Duodenal mucosa (tissue), 2 donors: ENCODE results near the gene KRTAP5-3.
"Not testable (repeated sequence)": the region's sequence is repeated elsewhere in the genome, so short reads cannot be mapped to it uniquely, and the experiment has no call there.

ENCODE experiments used
- H3K27ac ChIP-seq: one replicate; pipeline ENCODE4 v1.7.0; 2013; ENCODE audit warnings: low read depth, low read length
- H3K27me3 ChIP-seq, 2 donors: one replicate each; pipeline ENCODE4 v1.7.0; 2013; ENCODE audit warnings: low read length in 2 of 2, control low read depth in 1 of 2; ENCODE audit not compliant: insufficient read depth in 2 of 2, control insufficient read depth in 1 of 2
- H3K36me3 ChIP-seq, 2 donors: one replicate each; pipeline ENCODE4 v1.7.0; 2013; ENCODE audit warnings: low read length in 2 of 2, control low read depth in 1 of 2; ENCODE audit not compliant: insufficient read depth in 2 of 2, control insufficient read depth in 1 of 2
- H3K4me1 ChIP-seq, 2 donors: one replicate each; pipeline ENCODE4 v1.7.0; 2013; ENCODE audit warnings: low read length in 2 of 2, control low read depth in 1 of 2; ENCODE audit not compliant: insufficient read depth in 2 of 2, control insufficient read depth in 1 of 2
- H3K4me3 ChIP-seq, 2 donors: one replicate each; pipeline ENCODE4 v1.7.0; 2013; ENCODE audit warnings: low read length in 2 of 2, low read depth in 1 of 2
- H3K9ac ChIP-seq, 2 donors: one replicate each; pipeline ENCODE4 v1.7.0; 2013; ENCODE audit warnings: low read length in 2 of 2, low read depth in 1 of 2
- H3K9me3 ChIP-seq, 2 donors: one replicate each; pipeline ENCODE4 v1.7.0; 2013; ENCODE audit warnings: low read length in 2 of 2, control low read depth in 1 of 2; ENCODE audit not compliant: control insufficient read depth in 1 of 2

The KRTAP5-3 gene

GRCh38 chr11:1651411-1651980, 43.2 kb upstream of the KRTAP5-3 start:
- H3K4me1 ChIP-seq: no peaks in the 10 kb centered on the region
- no peak overlapping the region for H3K9ac ChIP-seq
- no peak overlapping the region for H3K4me3 ChIP-seq
- H3K9me3 ChIP-seq: no peaks in the 10 kb centered on the region
- H3K27ac ChIP-seq: no peak overlapping the region
- no peaks in the 10 kb centered on the region for H3K36me3 ChIP-seq
- peaks cover 10 to 12% of the 10 kb centered on the region in 2 donors for H3K27me3 ChIP-seq

- no peaks in the 10 kb centered on the region for H3K9me3 ChIP-seq
- H3K27me3 ChIP-seq: peaks cover 4 to 12% of the 10 kb centered on the region in 2 donors
- H3K36me3 ChIP-seq: no peaks in the 10 kb centered on the region
- H3K9ac ChIP-seq: no peak overlapping the region
- H3K27ac ChIP-seq: no peak overlapping the region
- no peak overlapping the region for H3K4me3 ChIP-seq
- H3K4me1 ChIP-seq: no peaks in the 10 kb centered on the region
These were observed 42.6 kb upstream of the KRTAP5-3 start for GRCh38 chr11:1650918-1651262.

- Histone ChIP-seq H3K27me3 (peaks cover 4 to 12% of the 10 kb centered on the region in 2 donors), H3K9me3 (no peaks in the 10 kb centered on the region), H3K4me1 (no peaks in the 10 kb centered on the region), H3K4me3 (no peak overlapping the region), H3K9ac (no peak overlapping the region), H3K36me3 (no peaks in the 10 kb centered on the region), H3K27ac (no peak overlapping the region)
These were observed 42.0 kb upstream of the KRTAP5-3 start for GRCh38 chr11:1650034-1650917.

GRCh38 chr11:1648653-1649420, 40.6 kb upstream of the KRTAP5-3 start:
- Histone ChIP-seq H3K36me3 (no peaks in the 10 kb centered on the region), H3K4me1 (no peaks in the 10 kb centered on the region), H3K27me3 (peaks cover 4 to 6% of the 10 kb centered on the region in 2 donors), H3K4me3 (no peak overlapping the region), H3K27ac (no peak overlapping the region), H3K9ac (no peak overlapping the region), H3K9me3 (no peaks in the 10 kb centered on the region)

- Histone ChIP-seq H3K9me3 (no peaks in the 10 kb centered on the region), H3K36me3 (no peaks in the 10 kb centered on the region), H3K4me3 (no peak overlapping the region), H3K9ac (no peak overlapping the region), H3K4me1 (no peaks in the 10 kb centered on the region), H3K27ac (no peak overlapping the region), H3K27me3 (peaks cover 2% of the 10 kb centered on the region in 2 donors)
These were observed 39.8 kb upstream of the KRTAP5-3 start for GRCh38 chr11:1647901-1648652.

- H3K9ac ChIP-seq, H3K4me3 ChIP-seq, H3K27ac ChIP-seq, H3K27me3 ChIP-seq, H3K4me1 ChIP-seq, H3K9me3 ChIP-seq, H3K36me3 ChIP-seq: not testable (repeated sequence)
These were observed 38.3 kb upstream of the KRTAP5-3 start for GRCh38 chr11:1646540-1646939.

GRCh38 chr11:1645357-1645821, 37.1 kb upstream of the KRTAP5-3 start:
- Histone ChIP-seq H3K27ac (no peak overlapping the region), H3K36me3 (no peaks in the 10 kb centered on the region), H3K4me1 (no peaks in the 10 kb centered on the region), H3K9ac (no peak overlapping the region), H3K4me3 (no peak overlapping the region), H3K27me3 (no peaks in the 10 kb centered on the region), H3K9me3 (no peaks in the 10 kb centered on the region)

GRCh38 chr11:1644601-1645356, 36.5 kb upstream of the KRTAP5-3 start:
- H3K27me3 ChIP-seq: peaks cover 2 to 3% of the 10 kb centered on the region in 2 donors
- peaks cover 0 to under 1% of the 10 kb centered on the region in 2 donors for H3K4me1 ChIP-seq
- H3K4me3 ChIP-seq: no peak overlapping the region
- H3K9ac ChIP-seq: no peak overlapping the region
- H3K27ac ChIP-seq: no peak overlapping the region
- H3K36me3 ChIP-seq: no peaks in the 10 kb centered on the region
- no peaks in the 10 kb centered on the region for H3K9me3 ChIP-seq

- H3K27me3 ChIP-seq: peaks cover 3 to 4% of the 10 kb centered on the region in 2 donors
These were observed 35.0 kb upstream of the KRTAP5-3 start for GRCh38 chr11:1643146-1643690.

More at GRCh38 chr11:1643146-1643690, 35.0 kb upstream of the KRTAP5-3 start:
- no peak overlapping the region for H3K27ac ChIP-seq
- no peak overlapping the region for H3K4me3 ChIP-seq
- no peaks in the 10 kb centered on the region for H3K9me3 ChIP-seq
- H3K36me3 ChIP-seq: no peaks in the 10 kb centered on the region
- H3K9ac ChIP-seq: no peak overlapping the region
- H3K4me1 ChIP-seq: peaks cover 8 to 11% of the 10 kb centered on the region in 2 donors
